HG03196 (cell line): Measurements from ENCODE around the gene COPZ2.
"Not testable (repeated sequence)": the region's sequence is repeated elsewhere in the genome, so short reads cannot be mapped to it uniquely, and the experiment has no call there.

ENCODE experiments used
- ATAC-seq: cut with Tn5 transposase; IDR thresholded peaks from one replicate; pipeline ENCODE4 v1.9.1; 2021; ENCODE audit not compliant: unreplicated experiment

The COPZ2 gene

DNA sequence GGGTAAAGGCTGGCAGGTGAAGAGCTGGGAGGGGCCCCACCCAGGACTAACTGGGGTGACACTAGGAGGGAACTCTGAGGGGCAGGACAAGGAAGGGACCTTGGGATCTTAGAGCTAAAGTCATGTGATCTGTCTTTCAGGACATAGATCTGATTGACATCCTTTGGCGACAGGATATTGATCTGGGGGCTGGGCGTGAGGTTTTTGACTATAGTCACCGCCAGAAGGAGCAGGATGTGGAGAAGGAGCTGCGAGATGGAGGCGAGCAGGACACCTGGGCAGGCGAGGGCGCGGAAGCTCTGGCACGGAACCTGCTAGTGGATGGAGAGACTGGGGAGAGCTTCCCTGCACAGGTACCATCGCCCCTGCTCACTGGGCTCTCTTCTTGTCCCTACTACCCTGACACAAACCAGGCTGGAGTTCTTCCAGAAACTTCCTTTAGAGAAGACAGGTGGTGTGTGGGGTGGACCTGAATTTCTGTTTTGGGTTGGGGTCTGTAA lies 18.7 kb upstream of the COPZ2 start:
- ATAC-seq, result no peak

DNA sequence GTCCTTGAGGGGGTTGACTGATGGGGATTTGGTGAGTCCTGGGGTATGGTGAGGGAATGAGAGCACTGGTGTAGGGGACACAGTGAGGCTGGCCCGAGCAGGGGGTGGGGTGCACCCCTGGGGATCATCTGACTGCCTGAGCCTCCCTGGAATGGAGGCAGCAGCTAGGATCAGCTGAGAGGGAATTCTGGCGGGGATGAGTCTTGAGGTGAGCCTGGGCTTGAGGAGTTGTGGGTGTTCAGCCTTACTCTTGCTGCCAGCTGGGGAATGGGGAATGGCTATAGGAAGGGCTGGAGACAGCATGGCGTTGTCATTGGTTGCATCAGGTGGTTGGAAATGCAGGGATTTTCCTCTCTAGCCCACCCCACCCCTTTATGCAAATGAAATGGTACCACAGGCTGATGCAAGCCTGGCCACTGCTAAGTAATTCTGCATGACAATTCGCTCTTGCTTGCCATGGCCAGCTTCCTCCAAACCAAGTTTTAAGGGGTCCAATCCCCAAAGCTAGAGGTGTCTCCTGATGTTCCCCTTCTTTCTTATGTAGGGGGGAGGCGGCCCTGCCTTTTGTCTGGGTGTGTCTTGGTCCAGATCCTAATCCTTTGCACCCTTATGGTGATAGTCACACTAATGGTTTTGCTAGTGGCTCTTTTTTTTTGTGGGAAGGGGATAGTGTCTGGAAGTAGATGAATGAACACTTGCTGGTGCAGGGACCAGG lies 18.1 kb upstream of the COPZ2 start:
- no peak for ATAC-seq

DNA sequence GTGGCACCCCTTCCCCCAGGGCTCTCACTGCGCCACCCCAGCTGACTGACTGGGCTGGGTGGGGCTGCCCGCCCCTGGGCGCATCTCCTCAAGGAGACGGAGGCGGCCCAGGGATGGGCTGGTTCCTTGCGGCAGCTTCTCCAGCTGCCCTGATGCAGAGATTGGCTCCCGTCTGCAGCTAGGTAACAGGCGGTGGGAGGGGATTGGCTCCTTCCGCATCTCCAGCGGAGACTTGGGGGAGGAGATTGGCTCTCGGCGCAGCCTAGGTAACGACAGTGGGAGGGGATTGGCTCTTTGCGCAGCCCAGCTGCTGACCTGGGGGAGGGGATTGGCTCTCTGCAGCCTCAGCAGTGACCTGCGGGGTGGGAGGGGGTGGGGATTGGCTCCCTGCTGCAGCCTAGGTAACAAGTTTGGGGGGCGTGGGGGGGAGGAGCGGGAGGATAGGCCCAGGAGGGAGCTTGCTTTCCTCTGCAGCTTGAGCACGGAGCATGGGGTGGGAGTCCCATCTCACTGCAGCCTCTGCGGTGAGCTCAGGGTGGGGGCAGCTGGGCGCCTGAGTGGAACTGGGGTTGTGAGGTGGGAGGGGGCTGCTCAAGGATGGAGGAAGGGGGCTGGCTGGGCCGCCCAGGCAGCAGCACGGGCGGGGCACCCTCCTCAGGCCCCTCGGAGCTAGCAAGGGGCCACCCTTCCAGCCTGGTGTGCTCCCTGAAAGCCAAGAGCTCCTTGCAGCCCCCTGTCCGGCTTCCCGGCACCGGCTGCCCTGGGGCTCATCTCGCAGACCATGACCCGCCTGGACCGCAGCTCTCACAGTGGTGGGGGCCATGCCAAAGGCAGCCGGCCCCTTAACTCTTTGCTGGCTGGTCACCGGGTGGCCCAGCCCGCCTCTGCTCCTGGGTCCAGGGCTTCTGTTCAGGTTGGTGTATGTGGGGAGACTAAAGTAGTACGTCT lies 16.9 kb upstream of the COPZ2 start:
- ATAC-seq, result no peak

DNA sequence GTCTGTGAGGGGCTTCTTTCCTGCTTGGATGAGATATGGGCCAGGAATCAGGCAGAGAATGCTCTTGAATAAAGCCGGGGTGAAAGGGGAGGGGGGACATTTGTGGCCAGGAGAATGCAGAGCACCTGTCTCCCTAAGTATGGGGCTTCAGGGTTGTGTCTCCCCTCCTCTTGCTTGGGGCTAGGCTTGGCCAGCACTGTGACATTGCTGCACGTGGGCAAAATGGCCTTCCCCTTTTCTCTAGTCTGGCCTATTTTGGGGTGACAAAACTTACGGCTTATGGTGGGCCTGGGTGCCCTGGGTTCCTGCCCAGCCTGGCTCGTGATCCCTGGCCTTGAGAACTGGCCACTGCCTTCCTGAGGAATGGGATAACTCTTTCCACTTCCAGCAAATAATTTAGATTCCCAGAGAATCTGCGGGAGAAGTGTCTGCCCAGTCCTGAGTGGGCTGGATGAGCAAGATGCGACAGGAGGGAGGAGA lies 16.2 kb upstream of the COPZ2 start:
- ATAC-seq, result no peak

DNA sequence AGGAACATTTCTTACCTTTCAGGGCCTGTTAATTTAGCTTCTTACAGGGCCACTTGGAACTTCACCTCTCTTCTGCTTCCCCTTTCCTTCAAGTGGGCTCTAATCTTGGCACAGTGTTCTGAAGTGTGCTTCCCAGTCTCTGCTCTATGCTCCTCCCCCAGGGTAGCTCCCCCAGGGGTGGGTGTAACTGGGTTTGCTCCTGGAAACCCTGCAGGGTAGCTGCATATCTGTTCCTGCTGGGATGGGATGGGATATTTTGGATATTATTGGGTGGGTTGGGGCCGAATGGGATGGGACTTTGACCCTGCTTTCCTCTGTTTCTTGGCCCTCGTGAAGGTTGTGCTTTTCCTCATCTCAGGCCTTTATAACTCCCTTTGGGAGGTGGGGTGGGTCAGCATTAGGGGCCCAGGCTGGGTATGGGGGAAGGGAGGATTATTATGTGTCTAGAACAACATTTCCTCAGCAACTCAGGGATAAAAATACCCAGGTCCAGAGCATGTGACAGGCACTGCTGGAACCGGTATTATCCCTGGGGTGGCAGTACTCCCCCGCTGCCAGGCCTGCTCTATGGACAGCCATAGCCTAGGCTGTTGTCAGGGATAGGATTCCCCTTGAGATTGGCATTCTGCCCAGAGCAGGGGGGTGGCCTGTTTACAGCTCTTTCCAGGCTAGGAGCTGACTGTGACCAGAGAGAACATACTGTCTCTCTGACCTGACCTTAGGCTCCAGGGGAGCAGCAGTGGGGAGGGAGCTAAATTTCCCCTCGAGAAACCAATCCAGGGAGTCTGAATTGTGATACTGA lies 15.6 kb upstream of the COPZ2 start:
- ATAC-seq, result no peak

DNA sequence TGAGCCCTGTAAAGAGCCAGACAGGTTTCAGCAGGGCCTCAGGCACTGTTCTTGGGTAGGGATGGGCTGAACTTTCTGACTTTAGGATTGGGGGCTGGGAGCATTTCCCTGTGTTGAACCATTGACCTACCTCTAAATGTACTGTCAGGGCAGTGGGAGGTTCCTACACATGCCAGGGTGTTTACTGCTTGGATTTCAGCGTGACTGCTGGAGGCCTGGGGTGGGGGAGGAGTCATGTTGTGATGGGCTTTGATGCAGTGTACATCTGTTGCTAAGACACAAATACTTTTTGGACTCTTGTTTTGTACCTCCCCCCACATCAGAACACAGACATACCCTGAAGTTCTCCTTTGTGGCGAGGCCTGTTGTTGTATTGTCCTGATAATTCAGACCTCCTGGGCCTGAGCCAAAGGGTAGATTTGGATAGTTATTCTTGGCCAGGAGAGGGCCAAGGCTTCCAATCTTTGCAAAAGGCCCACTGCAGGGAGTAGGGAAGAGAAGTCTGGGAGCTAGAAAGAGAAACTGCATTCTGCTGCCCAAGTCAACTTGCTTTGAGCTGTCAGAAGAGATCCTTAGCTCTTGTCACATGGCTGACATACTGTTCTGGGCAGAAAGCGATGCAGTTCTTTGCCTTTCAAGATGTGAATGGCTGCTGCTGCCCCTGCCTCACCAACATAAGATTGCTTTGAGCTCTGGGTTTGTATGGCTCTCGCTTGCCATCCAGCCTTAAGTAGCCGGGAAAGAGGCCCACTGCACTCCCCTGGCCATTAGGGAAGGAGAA lies 14.3 kb upstream of the COPZ2 start:
- ATAC-seq, result no peak

DNA sequence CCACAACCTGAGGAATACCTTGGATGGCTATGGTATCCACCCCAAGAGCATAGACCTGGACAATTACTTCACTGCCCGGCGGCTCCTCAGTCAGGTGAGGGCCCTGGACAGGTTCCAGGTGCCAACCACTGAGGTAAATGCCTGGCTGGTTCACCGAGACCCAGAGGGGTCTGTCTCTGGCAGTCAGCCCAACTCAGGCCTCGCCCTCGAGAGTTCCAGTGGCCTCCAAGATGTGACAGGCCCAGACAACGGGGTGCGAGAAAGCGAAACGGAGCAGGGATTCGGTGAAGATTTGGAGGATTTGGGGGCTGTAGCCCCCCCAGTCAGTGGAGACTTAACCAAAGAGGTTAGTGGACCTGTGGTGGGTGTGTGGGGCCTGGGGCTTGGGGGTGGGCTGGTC lies 13.7 kb upstream of the COPZ2 start:
- no peak for ATAC-seq

DNA sequence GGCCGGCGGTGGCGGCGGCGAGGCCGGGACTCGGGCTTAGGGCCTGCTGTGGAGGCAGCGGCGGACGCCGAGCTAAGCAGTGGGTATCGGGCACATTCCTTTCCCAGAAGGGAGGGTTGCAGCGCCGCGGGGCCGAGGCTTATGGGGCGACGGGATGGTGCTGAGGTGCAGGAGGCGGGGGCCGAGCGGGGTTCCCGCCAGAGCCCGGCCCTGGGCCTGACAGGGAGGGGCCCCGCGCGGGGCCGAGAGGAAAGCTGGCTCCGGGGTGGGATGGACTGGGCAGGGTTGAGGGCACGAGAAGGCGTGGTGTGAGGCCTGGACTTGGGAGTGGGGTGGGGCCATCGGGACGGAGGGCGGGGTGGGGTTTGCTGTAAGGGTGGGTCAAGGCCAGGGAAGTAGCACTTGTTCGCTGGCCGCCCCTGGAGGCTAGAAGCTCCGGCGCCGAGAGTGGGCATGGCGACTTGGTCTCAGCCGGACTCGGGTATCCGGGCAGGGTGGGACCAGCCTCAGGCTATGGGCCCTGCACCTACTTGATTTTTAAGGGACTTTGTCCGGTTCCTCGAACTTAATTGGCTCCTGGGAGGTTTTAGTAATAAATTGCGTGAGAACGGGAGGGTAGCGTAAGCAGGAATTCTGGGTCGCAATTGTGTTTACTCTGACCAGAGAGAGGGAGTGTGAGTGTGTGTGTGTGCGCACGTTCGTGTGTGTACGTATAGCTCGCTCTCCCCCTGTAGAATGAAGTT lies 11.0 kb upstream of the COPZ2 start:
- ATAC-seq, result peak; percentile 39

DNA sequence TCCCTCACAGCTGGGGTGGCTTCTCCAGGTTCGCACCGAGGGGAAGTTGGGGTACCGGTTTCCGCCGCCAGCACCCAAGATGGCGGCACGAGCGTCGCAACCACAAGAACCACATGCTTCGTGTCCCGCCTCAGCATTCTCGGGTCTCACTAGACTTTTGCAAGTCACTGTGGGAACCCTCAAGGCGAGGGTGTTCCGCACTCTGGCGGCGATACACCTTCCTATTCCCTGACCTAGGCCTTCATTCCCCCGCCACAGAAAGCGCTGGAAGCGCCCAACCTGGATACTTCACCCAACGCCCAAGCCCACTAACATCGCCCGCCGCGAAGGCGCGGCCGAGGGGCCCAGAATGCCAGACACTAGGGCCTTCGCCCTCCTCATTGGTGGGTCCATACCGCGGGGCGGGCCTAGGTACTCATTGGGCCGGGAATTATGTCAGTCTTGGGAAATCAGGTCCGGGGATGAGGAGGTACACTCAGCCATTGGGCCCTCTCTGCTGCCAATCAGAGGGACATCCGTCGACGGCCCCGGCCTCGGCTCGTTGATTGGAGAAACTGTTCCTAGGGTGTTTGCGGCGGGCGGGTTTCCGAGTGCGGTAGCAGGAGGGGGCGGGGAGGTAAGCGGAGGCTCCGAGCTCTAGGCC lies 10.3 kb upstream of the COPZ2 start, which contains the start of gene NFE2L1:
TSS of gene NFE2L1 (plus strand) at position 619 of the 643 bp plus-strand sequence. CDS start 2,760 bp downstream, outside the sequence.
- ATAC-seq, result peak; percentile 86

DNA sequence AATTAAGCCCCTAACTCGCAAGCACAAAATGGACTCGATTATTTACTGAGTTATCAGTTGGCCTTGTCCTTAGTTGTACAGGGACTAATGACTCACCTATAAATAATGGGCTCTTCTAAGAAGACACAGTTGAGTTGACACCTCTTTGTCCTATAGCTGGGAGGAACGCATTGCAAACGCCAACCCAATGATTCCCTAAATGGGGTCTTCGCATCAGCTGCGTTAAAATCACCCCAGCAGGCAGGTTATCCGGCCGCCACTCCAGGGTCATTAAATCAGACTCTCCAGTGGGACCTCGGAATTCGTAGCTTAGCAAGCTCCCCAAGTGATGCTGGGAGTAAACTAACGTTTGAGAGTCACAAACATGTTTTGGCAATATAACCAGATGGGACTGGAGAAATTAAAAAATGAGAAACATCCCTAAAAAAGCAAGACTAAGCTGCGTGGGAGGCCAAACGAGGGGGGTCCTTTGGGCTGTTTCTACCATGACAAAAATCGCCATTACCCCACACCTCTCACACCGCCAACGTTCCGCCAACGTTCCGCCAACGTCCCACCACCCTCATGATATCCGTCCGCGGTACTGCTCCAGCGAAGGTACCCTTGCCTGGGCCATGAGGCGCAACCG lies 9.6 kb upstream of the COPZ2 start:
- no peak for ATAC-seq

DNA sequence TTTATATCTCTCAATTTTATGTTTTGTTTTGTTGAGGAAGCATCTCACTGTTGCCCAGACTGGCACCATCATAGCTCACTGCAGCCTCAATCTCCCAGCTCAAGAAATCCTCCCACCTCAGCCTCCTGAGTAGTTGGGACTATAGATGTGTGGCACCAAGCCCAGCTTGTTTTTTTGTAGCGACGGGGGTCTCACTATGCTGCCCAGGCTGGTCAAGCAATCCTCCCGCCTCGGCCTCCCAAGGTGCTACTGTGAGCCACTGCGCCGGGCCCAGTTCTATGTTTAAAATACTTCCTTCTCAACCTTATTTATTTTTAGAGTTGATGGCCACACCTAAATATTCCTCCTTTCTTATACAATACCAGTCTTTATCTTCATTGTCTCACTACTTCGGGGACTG lies 8.7 kb upstream of the COPZ2 start:
- no peak for ATAC-seq

DNA sequence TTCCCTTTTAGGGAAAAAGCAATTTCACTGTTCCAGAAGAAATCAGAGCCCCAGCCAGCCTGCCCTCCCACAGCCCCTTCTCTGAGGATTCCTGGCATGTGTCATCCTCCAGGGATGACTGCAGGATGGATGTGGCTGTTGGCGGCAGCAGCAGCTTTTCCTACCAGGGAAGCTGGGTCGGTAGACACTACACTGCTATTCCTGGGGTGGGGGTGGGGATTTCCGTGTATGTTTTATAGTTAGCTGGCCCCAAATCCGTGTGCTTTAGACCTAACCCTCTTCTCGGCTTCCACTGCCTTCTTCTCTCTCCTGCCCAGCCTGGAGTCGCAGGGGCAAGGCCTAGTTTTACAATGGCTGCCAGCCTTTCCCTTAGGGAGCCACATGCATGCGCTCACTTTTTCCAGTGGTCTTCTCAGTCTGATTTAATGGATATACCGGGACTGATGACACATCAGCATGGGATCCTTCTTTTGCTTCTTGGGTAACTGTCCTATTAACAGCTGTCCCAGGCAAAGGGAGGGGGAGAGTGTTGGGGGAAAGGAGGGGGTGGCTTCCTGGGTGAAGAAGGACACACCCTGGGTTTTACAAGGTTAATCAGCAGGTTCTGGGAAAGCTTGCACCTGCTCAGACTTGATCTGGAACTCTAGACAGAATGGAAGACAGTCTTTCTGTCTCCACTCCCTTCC lies 7.9 kb upstream of the COPZ2 start:
- ATAC-seq, result no peak

DNA sequence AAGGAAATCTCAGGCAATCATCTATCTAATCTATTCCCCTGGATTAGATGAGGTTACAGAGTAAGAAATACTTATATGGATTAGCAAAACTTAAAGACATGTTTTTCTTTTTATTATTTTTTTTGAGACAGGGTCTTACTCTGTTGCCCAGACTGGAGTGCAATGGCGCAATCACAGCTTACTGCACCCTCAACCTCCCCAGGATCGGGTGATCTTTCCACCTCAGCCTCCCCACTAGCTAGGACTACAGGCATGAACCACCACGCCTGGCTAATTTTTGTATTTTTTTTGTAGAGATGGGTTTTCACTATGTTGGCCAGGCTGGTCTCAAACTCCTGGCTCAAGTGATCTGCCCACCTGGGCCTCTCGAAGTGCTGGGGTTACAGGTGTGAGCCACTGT lies 7.3 kb upstream of the COPZ2 start:
- ATAC-seq, result no peak

DNA sequence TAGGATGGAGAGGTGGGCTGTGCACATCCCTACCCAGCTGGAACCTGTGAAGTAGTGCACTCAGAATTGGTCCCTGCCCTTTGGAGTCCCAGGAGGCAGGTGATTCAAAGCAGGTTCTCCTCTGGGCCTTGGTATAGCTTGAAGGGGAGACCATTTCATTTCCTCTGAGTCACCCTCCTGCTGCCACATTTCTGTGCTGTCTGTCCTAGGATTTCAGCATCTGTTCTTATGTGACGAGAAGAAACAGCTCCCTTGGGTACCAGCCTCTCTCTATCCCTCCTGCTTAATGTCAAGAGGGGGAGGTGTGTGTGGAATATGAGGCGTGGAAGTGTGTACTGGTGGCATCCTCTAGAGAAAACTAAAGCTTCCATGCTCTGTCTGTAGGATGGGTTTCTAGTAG lies 5.6 kb upstream of the COPZ2 start:
- no peak for ATAC-seq

DNA sequence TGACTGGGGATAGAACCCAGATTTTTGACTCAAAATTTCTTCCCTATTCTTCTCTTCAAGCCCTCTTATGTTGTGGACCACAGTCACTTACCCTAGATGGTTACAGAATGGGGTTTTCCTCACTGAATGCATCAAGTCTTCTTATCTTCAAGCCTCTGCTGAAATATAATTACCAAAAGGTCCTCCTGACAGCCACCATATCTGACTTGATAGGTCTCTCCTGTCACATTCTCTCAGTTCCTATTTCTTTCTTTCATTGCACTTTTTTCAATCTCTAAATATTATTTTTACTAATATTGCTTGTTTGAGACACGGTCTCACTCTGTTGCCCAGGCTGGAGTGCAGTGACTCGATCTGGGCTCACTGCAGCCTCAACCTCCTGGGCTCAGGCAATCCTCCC lies 1.1 kb upstream of the COPZ2 start:
- ATAC-seq, result no peak

DNA sequence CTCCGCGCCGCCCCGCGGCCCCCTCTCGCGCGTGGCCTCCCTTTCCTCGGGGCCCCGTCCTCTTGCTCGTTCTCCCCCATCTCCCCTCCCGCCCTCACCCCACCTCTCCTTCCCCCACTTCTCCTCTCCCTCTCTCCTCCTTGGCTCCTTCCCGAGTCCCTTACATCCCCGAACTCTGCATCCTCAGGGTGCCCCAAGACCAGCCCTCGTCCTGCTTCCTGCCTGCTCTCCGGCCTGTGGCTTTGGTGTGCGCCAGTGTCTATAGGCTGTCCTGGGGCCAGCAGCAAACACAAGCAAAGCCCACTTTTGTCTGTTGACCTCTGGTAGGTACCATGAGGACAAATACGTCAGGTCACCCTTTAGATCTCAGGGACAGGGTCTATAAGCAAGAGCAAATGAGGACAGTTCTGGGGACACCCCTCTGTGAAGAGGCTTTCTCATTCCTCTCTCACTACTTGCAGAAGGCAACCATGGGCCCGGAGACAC lies 284 bp upstream of the COPZ2 start:
- no peak for ATAC-seq

DNA sequence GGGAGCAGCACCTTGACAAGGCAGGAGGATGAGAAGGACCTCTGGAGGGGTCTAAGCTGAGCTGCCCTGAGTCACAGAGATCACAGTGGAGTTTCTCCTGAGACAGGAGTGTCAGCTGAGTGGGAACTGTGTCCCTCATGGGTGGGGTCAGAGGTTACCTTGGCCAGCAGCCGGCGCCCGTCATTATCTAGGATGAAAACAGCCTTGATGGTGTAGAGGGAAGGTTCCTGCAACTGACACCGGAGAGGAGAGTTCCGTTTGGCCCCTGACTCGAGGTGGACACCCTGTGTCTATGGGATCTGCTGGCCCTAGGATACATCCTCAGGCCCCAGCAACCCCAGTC lies 933 bp downstream of the COPZ2 start:
- ATAC-seq, result no peak

DNA sequence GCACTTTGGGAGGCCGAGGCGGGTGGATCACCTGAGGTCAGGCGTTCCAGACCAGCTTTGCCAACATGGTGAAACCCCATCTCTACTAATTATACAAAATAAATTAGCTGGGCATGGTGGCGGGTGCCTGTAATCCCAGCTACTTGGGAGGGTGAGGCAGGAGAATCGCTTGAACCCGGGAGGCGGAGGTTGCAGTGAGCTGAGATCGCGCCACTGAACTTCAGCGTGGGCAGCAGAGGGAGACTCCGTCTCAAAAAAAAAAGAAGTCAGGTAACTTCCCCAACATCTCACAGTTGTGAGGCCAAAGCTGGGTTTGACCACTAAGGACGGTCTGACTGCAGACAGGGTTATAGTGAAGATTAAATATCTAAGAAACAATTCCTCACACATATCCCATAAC lies 2.9 kb downstream of the COPZ2 start:
- ATAC-seq, result not testable (repeated sequence)
